Activated CD8-positive, alpha-beta memory T cell treated with anti-CD3 and anti-CD28 coated beads, Interleukin-2, amount 50 U/mL, for 24 hours (primary cell): ENCODE measurements around the gene SNRPB.
"Not testable (repeated sequence)": the region's sequence is repeated elsewhere in the genome, so short reads cannot be mapped to it uniquely, and the experiment has no call there.

Experiments
- DNase-seq: peaks from one replicate; pipeline ENCODE4 v3.0.0-alpha.2; 2020; ENCODE audit errors: extremely low read depth

Gene SNRPB

DNA sequence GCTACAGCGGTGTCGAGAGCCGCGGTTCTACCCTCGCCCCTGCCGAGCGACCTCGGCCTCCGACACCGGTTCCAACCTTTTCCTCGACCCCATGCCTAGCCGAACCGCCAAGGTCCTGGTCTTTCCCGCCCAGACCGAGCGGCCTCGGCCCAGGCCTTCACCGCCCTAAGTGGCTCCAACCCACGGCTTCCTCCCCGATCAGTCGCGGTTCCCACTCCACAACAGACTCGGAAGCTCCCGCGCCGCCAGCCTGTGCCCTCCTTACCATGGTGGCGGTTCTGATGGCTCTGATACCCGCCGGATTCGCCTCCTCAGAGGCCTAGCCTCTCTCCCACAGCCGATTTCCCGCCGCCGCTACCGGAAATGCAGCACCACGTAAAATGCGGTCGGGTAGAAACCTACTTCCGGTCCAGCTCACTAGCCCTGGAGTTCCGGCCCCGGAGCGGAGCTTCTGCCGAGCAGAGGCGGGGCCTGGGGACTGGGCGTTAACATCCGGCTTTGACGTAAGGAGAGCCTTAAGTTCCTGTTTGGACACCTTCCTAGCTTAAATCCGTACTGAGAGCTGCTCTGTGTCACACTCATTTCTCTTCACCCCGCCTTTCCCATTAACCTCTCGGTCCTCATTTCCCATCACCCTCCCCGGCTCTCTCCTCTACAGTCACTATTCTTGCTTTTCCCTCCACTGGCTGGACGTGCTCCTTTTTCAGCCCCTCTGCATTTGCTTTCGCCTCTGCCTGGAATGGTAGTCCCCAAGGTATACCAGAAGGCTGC, at the start of gene SNRPB:
SNRPB (minus strand) TSS at position 367 of the 771 bp plus-strand sequence; CDS start at position 268, 99 bp downstream.
- DNase-seq, result peak; percentile 93

- DNase-seq, result no peak
These were observed 48.7 kb upstream of the SNRPB start for GRCh38 chr20:2519115-2519809.

DNA sequence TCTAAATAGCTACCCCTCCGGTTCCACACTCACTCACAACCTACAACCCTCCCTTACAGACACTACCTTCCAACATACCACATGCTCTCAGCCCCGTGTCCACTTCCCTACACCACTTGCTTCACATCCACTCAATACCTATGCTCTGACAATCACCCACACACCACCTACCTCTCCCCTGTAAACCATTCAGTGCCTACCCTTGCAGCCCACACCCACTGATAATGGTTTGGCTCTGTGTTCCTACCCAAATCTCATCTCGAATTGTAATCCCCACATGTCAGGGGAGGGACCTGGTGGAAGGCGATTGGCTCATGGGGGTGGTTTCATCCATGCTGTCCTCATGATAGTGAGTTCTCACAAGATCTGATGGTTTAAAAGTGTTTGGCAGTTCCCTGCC, 48.0 kb upstream of the SNRPB start:
- DNase-seq, result no peak

DNA sequence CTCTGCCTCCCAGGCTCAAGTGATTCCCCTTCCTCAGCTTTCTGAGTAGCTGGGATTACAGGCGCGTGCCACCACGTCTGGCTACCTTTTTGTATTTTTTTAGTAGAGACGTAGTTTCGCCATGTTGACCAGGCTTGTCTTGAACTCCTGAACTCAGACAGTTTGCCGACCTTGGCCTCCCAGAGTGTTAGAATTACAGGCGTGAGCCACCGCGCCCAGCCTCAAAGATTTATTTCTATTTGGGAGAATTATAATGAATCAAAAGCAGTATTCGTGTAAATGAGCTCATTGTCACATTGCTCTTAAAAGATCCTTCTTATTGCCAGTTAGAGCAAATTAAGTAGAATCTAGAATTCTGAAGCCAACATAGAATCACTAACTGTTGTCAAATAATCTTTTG, 47.5 kb upstream of the SNRPB start:
- no peak for DNase-seq

GRCh38 chr20:2516399-2516798, 45.8 kb upstream of the SNRPB start:
- DNase-seq, result no peak

DNA sequence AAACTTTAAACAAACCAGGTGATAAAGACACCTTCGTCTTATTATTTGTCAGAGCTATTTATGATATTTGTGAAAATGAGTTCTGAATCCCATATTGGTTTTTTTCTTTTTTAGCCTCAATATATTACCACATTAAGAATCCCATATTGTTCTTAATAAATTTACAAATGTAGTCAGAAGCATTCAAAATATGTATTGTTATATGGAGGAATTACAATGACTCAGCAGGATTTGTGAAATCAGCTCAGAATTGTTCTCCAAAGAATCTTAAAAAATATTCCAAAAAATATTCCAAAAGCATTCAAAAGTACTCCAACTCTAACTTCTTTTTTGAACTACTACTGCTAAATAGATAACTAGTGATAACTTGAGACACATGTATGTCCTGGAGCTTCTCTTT, 44.6 kb upstream of the SNRPB start:
- DNase-seq, result no peak

DNA sequence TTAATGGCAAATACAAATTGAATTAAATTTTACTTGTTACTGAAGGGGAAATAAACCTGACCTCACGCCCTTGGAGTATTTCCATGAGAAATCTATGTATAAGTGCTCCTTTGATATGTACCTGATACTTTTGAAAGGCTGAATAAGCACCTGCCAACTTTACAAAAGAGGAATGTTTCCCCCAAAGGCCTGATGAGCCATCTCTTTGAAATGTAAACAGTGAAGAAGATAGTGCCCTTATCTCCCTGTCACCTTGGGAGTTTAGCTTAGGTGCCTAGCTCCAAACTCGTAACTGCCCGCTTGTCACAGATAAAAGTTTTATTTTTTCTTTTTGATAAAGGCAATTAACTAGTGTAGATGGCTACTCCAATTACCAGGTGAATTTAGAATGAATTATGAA, 39.2 kb upstream of the SNRPB start:
- DNase-seq, result no peak

GRCh38 chr20:2509468-2509781, 38.8 kb upstream of the SNRPB start:
- DNase-seq, result no peak

DNA sequence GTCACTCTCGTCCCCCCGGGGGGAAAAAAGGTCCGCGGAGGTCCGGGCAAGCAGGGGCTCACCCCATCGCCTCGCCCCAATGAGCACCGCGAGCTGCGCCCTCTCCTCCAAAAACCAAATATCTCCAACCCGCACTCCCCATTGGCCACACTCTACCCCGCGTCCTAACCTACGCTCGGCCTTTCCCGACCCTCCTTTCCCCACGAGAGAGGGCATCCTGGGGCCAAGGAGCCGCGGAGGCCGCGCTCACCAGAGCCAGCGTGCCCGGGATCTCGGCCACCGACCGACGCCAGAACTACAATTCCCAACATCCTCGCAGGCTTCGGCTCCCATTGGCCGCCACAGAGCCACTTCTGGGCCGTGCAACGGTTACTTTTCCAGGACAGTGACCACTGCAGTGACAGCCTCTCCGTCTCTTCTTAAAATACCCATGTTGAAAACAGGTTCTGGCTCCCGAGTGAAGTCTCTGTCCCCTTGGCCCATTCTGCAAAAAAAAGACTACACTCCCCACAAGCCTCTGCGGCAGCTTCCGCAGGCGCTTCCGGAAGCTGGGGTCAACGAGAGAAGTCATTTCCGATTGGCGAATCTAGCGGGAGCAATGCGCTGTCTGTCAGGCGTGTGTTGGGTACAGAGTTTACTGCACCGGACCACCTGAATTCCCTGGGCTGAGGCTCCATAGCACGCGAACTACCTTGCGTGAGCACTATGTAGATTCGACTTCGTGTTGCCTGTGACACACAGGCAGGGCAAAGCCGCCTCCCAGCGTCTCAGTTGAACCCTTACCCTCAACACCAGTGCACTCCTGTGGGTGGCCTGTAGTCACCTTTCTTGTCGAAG, 38.3 kb upstream of the SNRPB start, which contains the start of gene ZNF343:
ZNF343 (minus strand) TSS at position 285 of the 837 bp plus-strand sequence. CDS start 15,020 bp downstream, outside the sequence.
- peak; percentile 59 for DNase-seq

DNA sequence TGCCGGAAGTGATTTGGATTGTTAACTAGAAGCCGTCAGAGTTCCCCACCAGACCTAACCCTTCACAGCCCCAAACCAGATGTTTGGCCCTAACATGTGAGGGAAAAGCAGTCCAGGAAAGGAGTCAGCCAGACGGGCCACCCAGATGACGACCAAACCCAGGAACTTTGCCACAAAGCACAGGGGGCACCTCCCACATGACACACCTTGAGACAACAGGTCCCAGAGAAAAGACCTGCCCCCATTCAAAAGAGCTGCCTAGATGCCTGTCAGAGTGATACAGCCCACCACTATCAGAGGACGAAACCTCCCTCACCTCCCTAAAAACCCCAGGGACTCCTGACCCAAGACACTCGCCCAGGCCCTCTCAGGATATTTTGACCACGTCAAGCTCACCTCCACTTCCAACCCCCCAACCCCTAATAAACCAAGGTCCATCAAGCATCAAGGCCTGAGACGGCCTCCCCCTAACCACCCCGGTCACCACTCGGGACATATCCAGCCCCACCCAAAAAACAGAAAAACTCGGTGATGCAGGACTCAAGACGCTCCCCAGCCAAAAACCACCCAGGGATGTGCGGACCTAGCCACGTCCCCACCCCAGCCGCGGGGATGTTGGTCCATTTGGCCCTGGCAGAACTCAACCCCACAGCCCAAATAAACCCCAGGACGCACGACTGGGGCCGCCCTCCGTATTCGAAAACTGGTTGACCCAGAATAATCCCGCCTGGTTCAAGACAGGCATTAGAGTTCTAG, 37.5 kb upstream of the SNRPB start:
- no peak for DNase-seq

DNA sequence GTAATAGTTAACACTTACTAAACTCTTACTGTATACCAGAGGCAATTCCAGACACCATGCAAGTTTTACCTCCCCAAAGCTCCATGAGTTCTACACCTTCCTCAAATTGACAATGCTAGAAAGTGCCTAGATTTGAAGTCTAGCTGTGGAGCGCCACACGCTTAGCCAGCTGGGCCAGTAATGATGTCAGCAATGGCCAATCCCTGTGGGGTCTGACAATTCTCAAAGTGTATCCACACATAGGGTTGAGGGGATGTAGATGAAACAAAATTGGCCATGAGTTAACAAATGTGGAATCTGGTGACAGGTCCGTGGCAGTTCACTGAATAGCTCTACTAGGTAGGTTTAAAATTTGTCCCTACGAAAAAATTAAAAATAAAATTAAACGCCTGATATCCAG, 36.9 kb upstream of the SNRPB start:
- DNase-seq, result no peak

- DNase-seq, result not testable (repeated sequence)
These were observed 35.8 kb upstream of the SNRPB start for GRCh38 chr20:2506426-2506825.

GRCh38 chr20:2504803-2505202, 34.2 kb upstream of the SNRPB start:
- not testable (repeated sequence) for DNase-seq

DNA sequence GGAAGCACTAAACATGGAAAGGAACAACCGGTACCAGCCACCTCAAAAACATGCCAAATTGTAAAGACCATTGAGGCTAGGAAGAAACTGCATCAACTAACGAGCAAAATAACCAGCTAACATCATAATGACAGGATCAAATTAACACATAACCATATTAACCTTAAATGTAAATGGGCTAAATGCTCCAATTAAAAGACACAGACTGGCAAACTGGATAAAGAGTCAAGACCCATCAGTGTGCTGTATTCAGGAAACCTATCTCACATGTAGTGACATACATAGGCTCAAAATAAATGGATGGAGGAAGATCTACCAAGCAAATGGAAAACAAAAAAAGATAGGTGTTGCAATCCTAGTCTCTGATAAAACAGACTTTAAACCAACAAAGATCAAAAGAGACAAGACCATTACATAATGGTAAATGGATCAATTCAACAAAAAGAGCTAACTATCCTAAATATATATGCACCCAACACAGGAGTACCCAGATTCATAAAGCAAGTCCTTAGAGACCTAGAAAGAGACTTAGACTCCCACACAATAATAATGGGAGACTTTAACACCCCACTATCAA, 32.3 kb upstream of the SNRPB start:
- DNase-seq, result not testable (repeated sequence)

DNA sequence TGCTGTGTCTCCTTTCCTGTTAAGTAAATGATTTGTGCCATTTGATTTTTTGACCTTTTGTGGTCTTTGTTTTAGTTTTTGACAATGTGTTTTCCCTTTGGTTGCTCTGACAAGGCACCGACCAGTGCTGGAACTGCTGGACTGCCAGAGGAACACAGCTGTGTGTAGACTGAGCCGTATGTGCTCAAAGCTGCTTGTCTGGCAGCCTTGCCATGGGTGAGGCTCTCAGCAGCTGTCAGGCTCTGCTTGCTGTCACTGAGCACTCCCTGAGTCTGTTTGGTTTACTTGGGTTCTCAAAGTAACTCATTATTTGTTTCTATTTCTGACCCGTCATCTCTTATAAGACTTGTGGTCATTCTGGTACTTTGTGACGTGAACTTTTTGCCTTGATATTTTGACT, 15.1 kb upstream of the SNRPB start:
- DNase-seq, result no peak

- DNase-seq, result no peak
These were observed 14.5 kb upstream of the SNRPB start for GRCh38 chr20:2485080-2485479.

DNA sequence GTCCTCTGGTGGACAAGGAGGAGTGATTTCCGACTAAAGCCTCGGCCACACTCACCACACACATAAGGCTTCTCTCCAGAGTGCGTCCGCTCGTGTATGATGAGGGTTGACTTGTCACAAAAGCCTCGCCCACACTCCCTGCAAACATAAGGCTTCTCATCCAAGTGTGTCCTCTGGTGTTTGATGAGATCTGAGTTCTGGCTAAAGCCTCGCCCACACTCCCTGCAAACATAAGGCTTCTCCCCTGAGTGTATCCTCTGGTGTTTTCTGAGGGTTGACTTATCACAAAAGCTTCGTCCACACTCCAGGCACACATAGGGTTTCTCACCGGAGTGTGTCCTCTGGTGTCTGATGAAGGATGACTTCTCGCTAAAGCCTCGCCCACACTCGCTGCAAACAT, 12.9 kb upstream of the SNRPB start:
- DNase-seq, result no peak

DNA sequence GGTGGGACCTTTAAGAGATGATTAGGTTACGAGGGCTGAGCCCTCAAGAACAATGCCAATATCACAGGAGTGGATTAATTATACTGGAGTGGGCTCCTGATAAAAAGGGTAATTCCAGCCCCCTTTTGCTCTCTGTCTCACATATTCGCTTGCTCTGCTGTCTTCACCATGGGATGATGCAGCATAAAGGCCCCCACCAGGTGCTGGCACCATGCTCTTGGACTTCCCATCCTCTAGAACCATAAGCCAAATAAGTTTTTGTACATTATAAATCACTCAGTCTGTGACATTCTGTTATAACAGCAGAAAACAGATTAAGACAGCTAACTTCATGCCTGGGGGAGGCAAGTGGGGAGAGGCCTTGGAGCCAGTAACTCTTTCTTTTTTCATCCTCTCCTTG, 9.8 kb upstream of the SNRPB start:
- no peak for DNase-seq

DNA sequence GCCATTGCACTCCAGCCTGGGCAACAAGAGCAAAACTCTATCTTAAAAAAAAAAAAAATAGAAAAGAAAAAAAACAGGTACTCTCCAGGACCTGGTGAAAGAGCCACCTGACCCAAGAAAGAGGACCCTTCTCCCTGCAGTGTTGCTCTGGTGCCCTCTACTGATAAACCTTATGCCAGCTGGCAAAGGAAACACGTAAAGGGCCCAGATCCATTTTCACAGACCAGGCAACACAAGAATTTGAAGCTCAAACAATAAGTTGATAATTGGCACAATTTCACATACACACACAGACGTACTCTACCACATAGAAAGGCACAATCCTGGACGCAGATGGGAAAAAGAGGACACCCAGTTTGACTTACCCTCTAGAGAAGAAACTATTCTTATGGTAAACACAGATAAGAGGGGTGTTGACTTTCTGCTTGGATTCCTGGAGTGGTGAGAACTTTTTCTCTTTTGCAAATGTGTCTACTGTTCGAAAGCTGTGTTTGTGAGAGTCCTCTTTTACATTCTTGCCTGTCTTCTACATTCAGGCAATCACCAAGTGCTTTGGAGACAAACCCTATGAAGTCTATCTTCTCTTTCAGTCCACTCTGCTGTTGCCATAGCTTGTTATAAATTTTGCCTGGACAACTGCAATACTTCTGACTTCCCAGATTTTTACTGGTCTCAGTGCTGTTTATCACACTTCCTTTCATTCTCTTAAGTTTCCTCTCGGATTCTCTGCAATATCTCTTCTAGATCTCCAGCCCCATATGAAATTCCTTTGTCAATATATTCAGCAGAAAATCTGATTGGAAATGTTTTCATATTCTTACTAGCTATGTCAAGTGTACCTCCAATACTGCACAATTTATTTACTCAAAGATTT, 6.4 kb upstream of the SNRPB start:
- no peak for DNase-seq
